Motor neuron (in vitro differentiated cells): ENCODE measurements around the gene HIVEP2. TPM values are rescaled to one million over a fixed set of nuclear protein-coding genes. Genes with fewer than 3 reads are reported as not detected.

ENCODE experiments used
- ATAC-seq, 8 experiments: fragments of 200-7000 bp; cut with Tn5 transposase; replicated peaks in 6 of 8; 2 replicates each; pipeline ENCODE4 v1.8.0; 2021; ENCODE audit warnings: mild to moderate bottlenecking in 8 of 8, moderate library complexity in 8 of 8
- H3K27ac ChIP-seq, 2 donors: fragments of 250-450 bp; sonication (Bioruptor Pico); 2 replicates each; pipeline ENCODE4 v1.9.0; 2021; ENCODE audit warnings: antibody characterized with exemption in 2 of 2, mild to moderate bottlenecking in 2 of 2, moderate library complexity in 1 of 2
- H3K4me1 ChIP-seq, 2 donors: fragments of 250-450 bp; sonication (Bioruptor Pico); replicated peaks in 1 of 2; 2 replicates each; pipeline ENCODE4 v1.6.1; 2021; ENCODE audit warnings: antibody characterized with exemption in 2 of 2, mild to moderate bottlenecking in 2 of 2, moderate library complexity in 1 of 2
- H3K4me3 ChIP-seq, 5 donors: fragments of 250-450 bp; sonication (Bioruptor Pico); 2 replicates each; pipeline ENCODE4 v1.9.0; 2021; ENCODE audit warnings: antibody characterized with exemption in 5 of 5, mild to moderate bottlenecking in 5 of 5, moderate library complexity in 4 of 5
- WGBS, 10 experiments: fragments of 450-650 bp; shearing (Covaris generic); methylation state at CpG; one replicate each; pipeline ENCODE4 v1.0.0; 2022; 5-methylcytosine and 5-hydroxymethylcytosine counted together
- in situ Hi-C, 9 experiments: fragments of 400-800 bp; cut with MboI; loops; one replicate each; pipeline ENCODE4 v1.15.0; 2021; ENCODE audit warnings: low sequenced_read_pairs in 9 of 9, low pct_unique_long_range_greater_than_20kb in 2 of 9; ENCODE audit not compliant: unreplicated experiment in 9 of 9
- total RNA-seq, 8 experiments: library from RNA; unstranded; fragments of 300-600 nt; gene quantifications; 2 replicates each; pipeline versions ENCODE4 v1.2.3 to v1.2.4, GENCODE V29; 2022

Gene HIVEP2
- total RNA-seq, 8 experiments from 2014 or later: 10.3 to 37.7 (median 13.5) TPM

- Histone ChIP-seq H3K4me3 (no peak overlapping the region), H3K4me1 (no peaks in the 10 kb centered on the region), H3K27ac (no peak overlapping the region)
- no peak for ATAC-seq
- WGBS, 10 experiments: 11 to 100% (median 67%) methylated on average over 1 of the region's 1 CpG; no CpG with 5 or more reads in 3 of the 10 experiments
- in situ Hi-C loops: no loop called here
These were observed 232.7 kb downstream of the HIVEP2 start for GRCh38 chr6:142712231-142712630.

GRCh38 chr6:142708651-142709050 lies 236.3 kb downstream of the HIVEP2 start:
- 83 to 100% (median 100%) methylated on average over 1 to 2 of the region's 2 CpGs for WGBS, 10 experiments
- no peaks in the 10 kb centered on the region for H3K4me1 ChIP-seq
- H3K4me3 ChIP-seq: no peak overlapping the region
- in situ Hi-C loops: no loop called here
- ATAC-seq: no peak
- H3K27ac ChIP-seq: no peak overlapping the region

GRCh38 chr6:142707255-142707654 lies 237.7 kb downstream of the HIVEP2 start:
- H3K4me1 ChIP-seq: peaks cover 3 to 5% of the 10 kb centered on the region in 2 donors
- no peak overlapping the region for H3K27ac ChIP-seq
- ATAC-seq: no peak
- in situ Hi-C loops: no loop called here
- 22 to 100% (median 78%) methylated on average over 1 to 2 of the region's 2 CpGs; no CpG with 5 or more reads in 2 of the 10 experiments for WGBS, 10 experiments
- H3K4me3 ChIP-seq: no peak overlapping the region

- in situ Hi-C loops: no loop called here
- 57 to 97% (median 85%) methylated on average over 1 to 3 of the region's 3 CpGs; no CpG with 5 or more reads in 2 of the 10 experiments for WGBS, 10 experiments
- Histone ChIP-seq H3K4me3 (no peak overlapping the region), H3K4me1 (peaks cover 5 to 8% of the 10 kb centered on the region in 2 donors), H3K27ac (no peak overlapping the region)
- no peak for ATAC-seq
These were observed 238.8 kb downstream of the HIVEP2 start for GRCh38 chr6:142706210-142706609.

- peaks cover 12 to 14% of the 10 kb centered on the region in 2 donors for H3K4me1 ChIP-seq
- in situ Hi-C loops: no loop called here
- ATAC-seq: no peak
- H3K4me3 ChIP-seq: no peak overlapping the region
- no peak overlapping the region for H3K27ac ChIP-seq
- 40 to 94% (median 73%) methylated on average over 1 to 3 of the region's 3 CpGs; no CpG with 5 or more reads in 2 of the 10 experiments for WGBS, 10 experiments
These were observed 239.9 kb downstream of the HIVEP2 start for GRCh38 chr6:142705054-142705453.

GRCh38 chr6:142702501-142703460 lies 242.2 kb downstream of the HIVEP2 start:
- WGBS, 10 experiments: 45 to 77% (median 63%) methylated on average over 2 to 8 of the region's 12 CpGs; no CpG with 5 or more reads in 2 of the 10 experiments
- Histone ChIP-seq H3K27ac (no peak overlapping the region), H3K4me3 (no peak overlapping the region), H3K4me1 (peaks cover 20 to 22% of the 10 kb centered on the region in 2 donors)
- in situ Hi-C loops: no loop called here
- peak in 5 of 8 experiments; percentile 71 to 87 (median 86) for ATAC-seq

Other genes starting within 250 kb of the HIVEP2 start
- 10 to 100 TPM; 21.8 to 73.5 (median 29.5) TPM for gene AIG1, start 115.7 kb upstream of the HIVEP2 start, total RNA-seq